SK-N-SH (cell line): ENCODE data around the gene IGF2BP2. TPM values are rescaled to one million over a fixed set of nuclear protein-coding genes. Genes with fewer than 3 reads are reported as not detected.

ENCODE experiments used
- CTCF ChIA-PET: fragments of 300-600, 350-600 bp; formaldehyde crosslinking; extraction: SDS; loops from one replicate; lab custom pipeline; 2021; lab: Yijun Ruan, JAX
- POLR2A ChIA-PET: fragments of 350-600 bp; sonication (Branson Sonifier 250); formaldehyde crosslinking; extraction: SDS; loops from one replicate; lab custom pipeline; 2020; ENCODE audit warnings: antibody characterized with exemption, inconsistent platforms; lab: Yijun Ruan, JAX
- DNase-seq: peaks from one replicate; pipeline ENCODE4 v3.0.0; 2012
- H2AFZ ChIP-seq: fragments of 200-600 bp; sonication (generic); 2 replicates; pipeline ENCODE4 v1.8.1; 2016; ENCODE audit warnings: antibody characterized with exemption, mild to moderate bottlenecking, low read depth
- H3F3A ChIP-seq: fragments of 200-600 bp; sonication (generic); replicated peaks from 2 replicates; pipeline ENCODE3; 2016; ENCODE audit warnings: antibody characterized with exemption, mild to moderate bottlenecking; ENCODE audit not compliant: insufficient read depth
- H3K27ac ChIP-seq, 2 experiments: fragments of 200-500 bp in 1 of 2; fragments of 200-600 bp in 1 of 2; sonication (Bioruptor generic) in 1 of 2; sonication (generic), shearing (Covaris generic) in 1 of 2; 2 replicates each; pipeline versions ENCODE4 v1.5.1 to v1.6.1; 2014 to 2016; ENCODE audit warnings: low read depth in 2 of 2, inconsistent platforms in 1 of 2, low read length in 1 of 2, mild to moderate bottlenecking in 1 of 2, mixed read lengths in 1 of 2
- H3K27me3 ChIP-seq: fragments of 200-600 bp; sonication (generic), shearing (Covaris generic); 2 replicates; pipeline ENCODE4 v1.6.1; 2016; ENCODE audit warnings: mixed run types; ENCODE audit not compliant: insufficient read depth
- H3K36me3 ChIP-seq, 2 experiments: fragments of 200-500 bp in 1 of 2; fragments of 200-600 bp in 1 of 2; sonication (Bioruptor generic) in 1 of 2; sonication (generic) in 1 of 2; replicated peaks in 1 of 2; 2 replicates each; pipeline versions ENCODE3 to v1.5.1; 2014 to 2016; ENCODE audit warnings: low read length in 1 of 2, mild to moderate bottlenecking in 1 of 2; ENCODE audit not compliant: insufficient read depth in 2 of 2, control insufficient read depth in 1 of 2
- H3K4me1 ChIP-seq, 2 experiments: fragments of 200-500 bp in 1 of 2; fragments of 200-600 bp in 1 of 2; sonication (Bioruptor generic) in 1 of 2; sonication (generic), shearing (Covaris generic) in 1 of 2; 2 replicates each; pipeline versions ENCODE4 v1.5.1 to v1.6.1; 2014 to 2016; ENCODE audit warnings: low read depth in 1 of 2, low read length in 1 of 2, mixed run types in 1 of 2; ENCODE audit not compliant: insufficient read depth in 2 of 2, control insufficient read depth in 1 of 2
- H3K4me2 ChIP-seq: fragments of 200-600 bp; sonication (generic), shearing (Covaris generic); 2 replicates; pipeline ENCODE4 v1.6.1; 2017; ENCODE audit warnings: mixed run types
- H3K4me3 ChIP-seq, 2 experiments: fragments of 200-500 bp in 1 of 2; fragments of 200-600 bp in 1 of 2; sonication (Bioruptor generic) in 1 of 2; sonication (generic), shearing (Covaris generic) in 1 of 2; 2 replicates each; pipeline versions ENCODE4 v1.5.1 to v1.8.1; 2014 to 2016; ENCODE audit warnings: low read depth in 2 of 2, inconsistent platforms in 1 of 2, low read length in 1 of 2, mild to moderate bottlenecking in 1 of 2, mixed read lengths in 1 of 2, moderate library complexity in 1 of 2
- H3K79me2 ChIP-seq: fragments of 200-600 bp; sonication (generic); 2 replicates; pipeline ENCODE4 v1.8.1; 2017; ENCODE audit warnings: mild to moderate bottlenecking; ENCODE audit not compliant: insufficient read depth
- H3K9ac ChIP-seq: fragments of 200-600 bp; sonication (generic); 2 replicates; pipeline ENCODE4 v1.6.1; 2017; ENCODE audit warnings: mixed run types
- H3K9me2 ChIP-seq: fragments of 200-600 bp; sonication (generic); 2 replicates; pipeline ENCODE4 v1.6.1; 2017; ENCODE audit warnings: mixed run types
- H3K9me3 ChIP-seq: fragments of 200-600 bp; sonication (generic); 2 replicates; pipeline ENCODE4 v1.6.1; 2017; ENCODE audit warnings: mixed run types, mild to moderate bottlenecking, moderate library complexity
- H4K20me1 ChIP-seq: fragments of 200-600 bp; sonication (generic); 2 replicates; pipeline ENCODE4 v1.6.1; 2017; ENCODE audit warnings: mild to moderate bottlenecking, mixed run types; ENCODE audit not compliant: insufficient read depth
- CHD2 ChIP-seq: fragments of 150-350 bp; IDR thresholded peaks from 2 replicates; pipeline ENCODE4 v1.6.1; 2018; ENCODE audit warnings: low read length; ENCODE audit not compliant: partially characterized antibody
- EZH2phosphoT487 ChIP-seq: fragments of 200-600 bp; sonication (generic); IDR thresholded peaks from 2 replicates; pipeline ENCODE4 v1.6.1; 2017; ENCODE audit warnings: low read depth, mixed run types, mild to moderate bottlenecking, antibody characterized with exemption, moderate library complexity, borderline replicate concordance
- FOSL2 ChIP-seq: IDR thresholded peaks from 2 replicates; pipeline ENCODE4 v1.4.0; 2012; ENCODE audit warnings: low read depth, mild to moderate bottlenecking, moderate library complexity, borderline replicate concordance
- FOXM1 ChIP-seq: IDR thresholded peaks from 2 replicates; pipeline ENCODE4 v1.4.0; 2012; ENCODE audit warnings: low read depth, mild to moderate bottlenecking
- GATA2 ChIP-seq: sonication (generic); formaldehyde crosslinking; IDR thresholded peaks from 2 replicates; pipeline ENCODE4 v1.5.0; 2020; ENCODE audit warnings: mild to moderate bottlenecking, missing genetic modification reagents
- JUND ChIP-seq: IDR thresholded peaks from 2 replicates; pipeline ENCODE4 v1.4.0; 2012
- MAX ChIP-seq: IDR thresholded peaks from 2 replicates; pipeline ENCODE4 v1.4.0; 2012; ENCODE audit warnings: low read depth
- MEF2A ChIP-seq: IDR thresholded peaks from 2 replicates; pipeline ENCODE4 v1.4.0; 2012; ENCODE audit warnings: low read depth, borderline replicate concordance
- NFIC ChIP-seq: IDR thresholded peaks from 2 replicates; pipeline ENCODE4 v1.4.0; 2012; ENCODE audit warnings: borderline replicate concordance
- NRF1 ChIP-seq: IDR thresholded peaks from 2 replicates; pipeline ENCODE4 v1.6.1; 2012; ENCODE audit warnings: low read depth, mild to moderate bottlenecking, low read length
- RAD21 ChIP-seq: IDR thresholded peaks from 2 replicates; pipeline ENCODE4 v1.6.1; 2012; ENCODE audit warnings: mild to moderate bottlenecking, low read length
- RFX5 ChIP-seq: IDR thresholded peaks from 2 replicates; pipeline ENCODE4 v1.6.1; 2012; ENCODE audit warnings: mild to moderate bottlenecking, improper control_type of control experiment, low read length
- SIN3A ChIP-seq: IDR thresholded peaks from 2 replicates; pipeline ENCODE4 v1.6.1; 2012; ENCODE audit warnings: low read depth, mild to moderate bottlenecking, low read length, moderate library complexity, borderline replicate concordance
- TCF12 ChIP-seq: IDR thresholded peaks from 2 replicates; pipeline ENCODE4 v1.4.0; 2012
- YY1 ChIP-seq: IDR thresholded peaks from 2 replicates; pipeline ENCODE4 v1.4.0; 2012; ENCODE audit warnings: low read depth, mild to moderate bottlenecking
- ZBTB33 ChIP-seq: IDR thresholded peaks from 2 replicates; pipeline ENCODE4 v1.4.0; 2012; ENCODE audit warnings: low read depth, borderline replicate concordance
- WGBS: methylation state at CpG from one replicate; pipeline ENCODE4 v1.1.6; 2017; ENCODE audit warnings: low lambda C conversion rate; 5-methylcytosine and 5-hydroxymethylcytosine counted together
- polyA plus RNA-seq, 3 experiments: library from polyadenylated mRNA; depleted of rRNA; stranded (reverse); fragments of >200 nt; gene quantifications; 2 replicates each; pipeline ENCODE4 v1.2.3, GENCODE V29; 2012

Gene IGF2BP2
- polyA plus RNA-seq, 1 of the 3 experiments (the other 2 are of a cell fraction): 5.4 TPM

GRCh38 chr3:185813691-185814215 is 11.1 kb downstream of the IGF2BP2 start (continued):
- TF ChIP-seq FOSL2 (peak; percentile 70), YY1 (peak; percentile 26; the same call in 1 of the 2 replicates), CHD2 (no peak), GATA2 (CRISPR knock-in tag) (no peak), JUND (peak; percentile 33; the same call in 1 of the 2 replicates), NRF1 (no peak), RAD21 (no peak), FOXM1 (no peak), RFX5 (no peak)

GRCh38 chr3:185813205-185813604 is 11.6 kb downstream of the IGF2BP2 start:
- peak overlapping the region; percentile 56 for H3K4me2 ChIP-seq
- H2AFZ ChIP-seq: no peak overlapping the region
- POLR2A ChIA-PET: no interaction called here
- peaks cover 0 to 9% of the 10 kb centered on the region in 2 experiments for H3K36me3 ChIP-seq
- H3K27ac ChIP-seq: peak overlapping the region; percentile 19 to 81; a peak in 3 of 4 replicates
- H4K20me1 ChIP-seq: peaks cover 92% of the 10 kb centered on the region
- no peaks in the 10 kb centered on the region for H3K9me2 ChIP-seq
- 67% methylated on average over 2 of the region's 2 CpGs for WGBS
- no peak overlapping the region for H3K4me3 ChIP-seq
- peaks cover 34% of the 10 kb centered on the region for H3F3A ChIP-seq
- TF ChIP-seq EZH2phosphoT487: no peak
- no peak for TF ChIP-seq TCF12
- TF ChIP-seq MEF2A: no peak
- no peak for TF ChIP-seq ZBTB33
- TF ChIP-seq SIN3A: no peak
- no peak for TF ChIP-seq NFIC
- TF ChIP-seq MAX: no peak
- peaks cover 0 to 62% of the 10 kb centered on the region in 2 experiments; a peak in 3 of 4 replicates for H3K4me1 ChIP-seq
- no peaks in the 10 kb centered on the region for H3K27me3 ChIP-seq
- CTCF ChIA-PET: interaction anchor here (1.4 kb wide), 1 partner anchor 153 kb away, joined by 3 read pairs; no protein-coding TSS in a partner anchor
- H3K9ac ChIP-seq: peak overlapping the region; percentile 44; the same call in 1 of the 2 replicates
- H3K9me3 ChIP-seq: no peaks in the 10 kb centered on the region
- peaks cover 100% of the 10 kb centered on the region for H3K79me2 ChIP-seq
- no peak for DNase-seq
